Fibroblast of skin of right biceps (primary cell): ENCODE results near the gene UGT3A2.
"Not testable (repeated sequence)": the region's sequence is repeated elsewhere in the genome, so short reads cannot be mapped to it uniquely, and the experiment has no call there.

Source experiments
- DNase-seq: peaks from one replicate; pipeline ENCODE4 v3.0.0-alpha.2; 2013

UGT3A2 gene

DNA sequence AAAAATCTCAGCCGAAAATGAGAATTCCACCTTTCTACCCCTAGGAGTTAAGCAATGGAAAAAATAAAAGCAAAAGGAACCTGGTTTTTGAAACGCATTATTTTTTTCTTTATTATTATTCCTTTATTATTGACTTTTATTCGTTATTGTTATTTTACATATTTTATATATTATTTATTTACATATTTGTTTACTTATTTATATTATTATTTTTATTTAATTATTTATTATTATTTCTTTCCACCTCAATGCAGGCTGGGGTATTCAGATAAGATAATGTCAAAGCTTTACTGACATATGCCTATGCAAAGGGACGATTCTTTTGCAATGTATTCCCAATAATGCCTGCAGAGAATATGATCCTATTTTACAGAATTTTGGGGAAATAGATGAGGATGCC is 16.7 kb downstream of the UGT3A2 start:
- no peak for DNase-seq

DNA sequence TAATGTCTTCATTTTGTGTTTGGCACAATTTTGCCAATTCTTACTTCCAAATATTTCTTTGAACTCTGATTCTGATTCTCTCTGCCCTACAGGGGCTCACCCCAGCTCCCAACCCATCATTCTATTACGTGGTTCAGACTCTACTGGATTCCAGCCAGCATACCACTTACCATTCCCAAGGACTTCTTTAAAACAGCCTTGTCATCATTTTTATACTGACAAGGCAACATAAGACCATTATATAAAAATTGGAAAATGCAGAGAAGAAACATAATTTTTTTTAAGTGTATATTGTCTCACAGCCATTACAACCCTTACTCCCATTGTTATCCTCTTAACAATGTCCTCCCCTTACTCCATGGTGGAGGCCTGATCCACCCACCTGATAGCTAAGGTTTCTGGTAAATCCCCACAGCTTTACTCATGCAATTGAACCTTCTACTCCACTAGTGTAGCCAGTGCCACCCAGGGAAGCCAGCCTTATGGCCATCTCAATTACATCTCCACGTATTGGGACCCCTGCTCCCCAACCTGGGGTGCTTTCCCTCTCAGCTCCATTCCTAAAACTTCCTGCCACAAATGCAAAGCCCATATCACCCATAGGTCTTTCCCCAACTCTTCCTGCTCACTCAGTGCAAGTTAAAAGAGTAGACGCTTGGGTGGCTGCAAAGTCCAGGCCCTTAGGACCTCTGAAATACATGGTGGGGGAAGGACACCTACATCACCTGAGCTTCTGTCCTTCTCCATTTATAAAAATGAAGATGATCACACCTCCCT is 19.1 kb downstream of the UGT3A2 start:
- DNase-seq: no peak

DNA sequence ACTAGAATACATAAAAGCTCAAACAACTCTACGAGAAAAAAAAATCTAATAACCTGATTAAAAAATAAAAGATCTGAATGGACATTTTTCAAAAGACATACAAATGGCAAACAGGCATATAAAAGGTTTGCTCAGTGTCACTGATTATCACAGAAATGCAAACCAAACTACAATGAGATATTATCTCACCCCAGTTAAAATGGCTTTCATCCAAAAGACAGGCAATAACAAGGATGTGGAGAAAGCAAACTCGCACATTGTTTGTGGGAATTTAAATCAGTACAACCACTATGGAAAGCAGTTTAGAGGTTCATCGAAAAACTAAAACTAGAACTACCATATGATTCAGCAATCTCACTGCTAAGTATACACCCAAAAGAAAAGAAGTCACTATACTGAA is 20.8 kb downstream of the UGT3A2 start:
- no peak for DNase-seq

DNA sequence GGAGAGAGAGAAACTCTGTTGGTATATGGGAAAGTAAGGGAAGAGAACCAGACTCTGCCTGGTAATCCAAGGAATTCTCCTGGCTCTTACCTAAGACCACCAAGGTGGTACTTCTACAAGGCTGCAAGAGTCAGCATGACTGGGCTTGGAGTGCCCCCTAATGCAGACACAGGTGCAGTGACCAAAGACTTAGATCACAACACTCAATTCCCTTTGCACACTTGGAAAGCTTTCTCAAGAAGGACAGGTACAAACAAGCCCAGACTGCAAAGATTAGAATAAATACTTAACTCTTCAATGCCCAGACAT is 25.2 kb downstream of the UGT3A2 start:
- no peak for DNase-seq

DNA sequence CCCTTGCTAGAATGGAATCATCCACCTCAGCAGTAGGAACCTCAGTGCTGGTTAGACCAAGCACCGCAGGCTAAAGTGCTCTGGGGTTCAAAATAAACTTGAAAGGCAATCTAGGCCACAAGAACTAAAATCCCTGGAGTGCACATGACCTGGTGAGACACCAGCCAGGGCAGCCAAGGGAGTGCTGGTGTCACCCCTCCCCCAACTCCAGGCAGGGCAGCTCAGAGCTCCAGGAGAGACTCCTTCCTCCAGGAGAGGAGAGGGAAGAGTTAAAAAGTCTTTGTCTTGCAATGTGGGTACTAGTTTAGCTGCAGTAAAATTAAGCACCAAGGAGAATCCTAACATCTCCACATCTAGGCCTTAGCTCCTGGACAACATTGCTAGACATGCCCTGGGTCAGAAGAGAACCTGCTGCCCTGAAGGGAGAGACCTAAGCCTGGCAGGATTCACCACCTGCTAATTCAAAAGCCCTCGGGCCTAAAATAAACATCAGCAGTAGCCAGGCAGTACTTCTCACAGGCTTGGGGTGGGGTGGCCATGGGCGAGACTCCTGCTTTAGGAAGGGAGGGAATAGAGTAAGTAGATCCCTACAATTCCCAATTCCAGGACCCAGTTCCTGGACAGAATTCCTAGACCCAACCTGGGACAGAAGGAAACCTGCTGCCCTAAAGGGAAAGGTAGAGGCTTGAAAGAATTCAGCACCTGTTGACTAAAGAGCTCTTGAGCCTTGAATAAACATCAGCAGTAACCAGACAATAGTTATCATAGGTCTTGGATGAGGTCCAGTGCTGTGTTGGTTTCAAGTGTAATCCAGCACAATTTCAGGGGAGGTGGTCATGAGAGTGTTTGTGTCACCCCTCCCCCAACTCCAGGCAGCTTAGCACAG is 25.8 kb downstream of the UGT3A2 start:
- no peak for DNase-seq

DNA sequence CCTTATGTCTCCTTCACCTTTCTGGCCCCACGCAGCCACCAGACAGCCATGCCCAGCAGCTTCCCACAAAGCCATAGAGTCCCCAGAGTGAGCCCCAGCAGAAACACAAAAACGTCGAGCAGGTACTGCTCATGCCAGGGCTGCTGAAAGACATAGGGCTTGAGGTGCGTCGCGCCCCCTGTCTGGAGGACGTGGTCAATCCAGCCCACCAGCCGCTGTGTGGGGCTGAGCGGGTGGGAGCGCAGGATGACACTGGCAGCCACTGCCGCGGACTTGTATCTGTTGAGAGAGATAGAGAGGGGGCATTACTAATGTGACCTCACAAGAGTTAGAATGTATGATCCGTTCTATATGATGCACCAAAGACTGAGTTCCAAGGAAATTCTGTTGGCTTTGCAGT is 31.0 kb downstream of the UGT3A2 start:
- DNase-seq: no peak

DNA sequence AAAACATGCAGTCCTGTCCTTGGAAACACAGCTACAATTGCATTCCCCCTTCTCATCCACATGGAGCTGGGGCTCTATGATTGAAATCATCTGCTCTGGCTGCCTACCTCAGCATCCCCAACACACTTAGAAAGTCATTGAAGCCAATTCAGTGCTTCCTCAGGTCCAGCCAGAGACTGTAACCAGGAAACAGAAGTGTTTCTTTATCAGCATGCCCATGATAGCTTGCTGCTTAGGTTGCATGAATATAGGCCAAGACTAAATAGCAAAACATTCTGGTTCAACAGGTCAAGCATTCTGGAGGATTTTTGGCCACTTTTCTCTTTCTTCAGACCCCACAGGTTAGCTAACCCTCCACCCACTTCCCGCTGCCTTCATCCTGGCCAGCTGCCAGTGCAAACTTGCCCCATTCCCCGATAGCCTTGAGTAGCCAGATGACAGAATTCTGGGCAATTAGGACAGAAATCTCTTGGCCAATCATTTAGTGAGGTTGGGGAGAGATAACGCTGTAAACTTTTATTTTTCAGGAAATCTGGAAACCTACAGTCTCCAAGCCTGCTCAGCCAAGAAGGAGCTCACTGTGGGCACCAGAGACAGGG is 32.0 kb downstream of the UGT3A2 start:
- DNase-seq: not testable (repeated sequence)

DNA sequence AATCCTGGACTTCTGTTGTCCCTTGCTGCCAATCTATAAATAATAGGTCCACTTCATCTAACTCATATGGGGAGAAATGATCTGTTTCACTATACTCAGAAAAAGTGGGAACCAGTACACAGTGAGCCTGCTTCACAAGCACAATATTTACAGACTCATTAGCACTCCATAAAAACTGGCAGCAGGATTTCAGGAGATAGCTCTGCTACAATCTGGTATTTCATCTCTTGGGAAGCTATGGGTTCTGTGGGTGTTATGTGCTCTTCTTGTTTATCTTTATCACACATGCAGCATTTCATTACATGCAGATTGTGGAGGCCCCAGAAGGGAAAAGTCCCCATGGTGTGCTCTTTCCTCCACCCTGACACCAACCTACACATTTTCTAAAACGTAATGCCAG is 33.2 kb downstream of the UGT3A2 start:
- DNase-seq: no peak

DNA sequence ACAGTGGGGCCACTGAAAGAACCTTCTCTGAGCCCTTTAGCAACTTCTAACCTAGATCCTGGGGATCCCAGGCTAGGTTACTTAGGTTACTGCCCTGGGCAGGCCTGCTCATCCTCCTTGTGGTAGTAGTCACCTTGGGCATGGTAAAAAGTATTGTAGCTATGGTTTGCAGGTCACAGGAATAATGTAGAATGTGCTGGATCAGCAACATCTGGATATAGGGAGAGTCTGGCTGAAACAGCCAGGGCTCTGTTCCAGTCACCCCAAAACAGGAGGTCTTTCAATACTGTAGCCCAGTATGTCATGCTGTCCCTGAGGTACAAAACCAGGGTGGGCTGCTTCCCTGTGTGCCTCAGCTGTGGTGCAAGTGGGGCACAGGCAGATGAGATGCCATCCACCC is 33.6 kb downstream of the UGT3A2 start:
- DNase-seq: no peak

DNA sequence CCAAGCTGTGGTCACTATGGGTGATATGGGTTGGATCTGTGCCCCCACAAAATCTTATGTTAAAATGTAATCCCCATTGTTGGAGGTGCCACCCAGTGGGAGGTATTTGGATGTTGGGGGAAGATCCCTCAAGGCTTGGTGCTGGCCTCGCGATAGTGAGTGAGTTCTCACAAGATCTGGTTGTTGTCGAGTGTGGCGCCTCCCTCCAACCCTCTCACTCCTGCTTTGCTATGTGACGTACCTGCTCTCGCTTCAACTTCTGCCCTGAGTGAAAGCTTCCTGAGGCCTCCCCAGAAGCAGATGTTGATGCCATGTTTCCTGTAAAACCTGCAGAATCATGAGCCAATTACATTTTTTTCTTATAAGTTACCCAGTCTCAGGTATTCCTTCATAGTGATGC is 35.5 kb downstream of the UGT3A2 start:
- DNase-seq: no peak

DNA sequence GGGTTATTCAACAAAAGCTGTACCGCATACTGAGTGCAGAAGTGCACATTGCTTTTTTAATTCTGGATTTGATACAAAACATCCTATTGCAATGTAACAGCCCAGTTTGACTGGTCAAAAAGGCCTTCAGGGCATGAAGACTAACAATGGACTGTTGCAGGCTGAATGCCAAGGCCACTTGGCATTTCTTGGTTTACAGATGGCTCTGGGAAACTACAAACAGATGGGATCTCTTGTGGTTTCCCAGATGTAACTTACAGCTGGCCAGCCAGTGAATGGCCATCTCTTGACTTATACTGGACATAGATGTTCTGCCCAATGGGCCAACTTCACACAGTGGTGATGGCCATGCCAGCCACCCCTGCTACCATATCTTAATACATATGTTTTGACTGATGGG is 36.8 kb downstream of the UGT3A2 start:
- DNase-seq: no peak

DNA sequence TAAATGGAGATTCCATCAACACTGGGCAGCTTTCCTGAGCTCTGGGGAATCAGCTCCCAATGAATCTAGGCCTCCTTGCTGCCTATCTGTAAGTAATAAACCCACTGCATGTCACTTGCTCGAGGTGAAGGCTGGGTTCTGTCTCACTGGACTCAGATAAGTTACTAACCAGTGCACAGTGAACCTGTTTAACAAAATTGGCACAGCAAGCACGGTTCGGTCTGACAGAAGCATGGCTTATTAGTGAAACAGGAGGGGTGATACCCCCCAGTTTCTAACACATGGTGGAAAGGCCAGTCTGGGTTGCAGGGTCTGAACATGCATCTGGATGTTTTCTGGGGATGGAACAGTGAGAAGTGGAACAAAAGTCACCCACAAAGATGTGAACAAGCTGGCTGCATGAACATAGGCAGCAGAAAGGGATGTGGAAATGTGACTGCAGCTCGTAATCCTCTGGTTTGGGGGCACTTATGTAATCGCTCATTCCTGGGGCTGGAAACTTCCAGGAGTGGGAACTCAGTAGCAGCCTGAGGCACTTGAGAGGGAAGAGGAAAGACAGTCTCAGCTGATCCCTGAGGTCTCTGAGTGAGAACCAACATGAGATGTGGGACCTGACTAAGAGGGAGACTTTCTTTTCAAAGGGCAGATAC is 37.7 kb downstream of the UGT3A2 start:
- no peak for DNase-seq

DNA sequence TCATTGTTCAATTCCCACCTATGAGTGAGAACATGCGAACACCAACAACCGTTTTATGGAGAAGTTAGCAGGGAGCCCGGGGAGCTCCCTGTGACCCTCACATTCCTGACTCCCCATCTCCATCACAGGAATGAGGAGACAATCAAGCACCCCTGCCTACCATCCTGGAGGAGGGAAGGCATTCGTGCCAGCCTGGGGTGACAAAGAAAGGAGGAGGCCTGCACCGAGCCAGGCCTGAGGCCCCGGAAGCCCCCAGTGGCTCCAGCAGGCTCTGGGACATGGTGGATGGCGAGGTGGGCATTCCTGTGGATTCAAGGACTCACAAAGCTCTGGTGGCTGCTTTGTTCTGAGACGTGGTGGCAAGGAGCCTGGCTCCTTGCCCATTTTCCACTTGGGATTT is 39.0 kb downstream of the UGT3A2 start:
- no peak for DNase-seq

DNA sequence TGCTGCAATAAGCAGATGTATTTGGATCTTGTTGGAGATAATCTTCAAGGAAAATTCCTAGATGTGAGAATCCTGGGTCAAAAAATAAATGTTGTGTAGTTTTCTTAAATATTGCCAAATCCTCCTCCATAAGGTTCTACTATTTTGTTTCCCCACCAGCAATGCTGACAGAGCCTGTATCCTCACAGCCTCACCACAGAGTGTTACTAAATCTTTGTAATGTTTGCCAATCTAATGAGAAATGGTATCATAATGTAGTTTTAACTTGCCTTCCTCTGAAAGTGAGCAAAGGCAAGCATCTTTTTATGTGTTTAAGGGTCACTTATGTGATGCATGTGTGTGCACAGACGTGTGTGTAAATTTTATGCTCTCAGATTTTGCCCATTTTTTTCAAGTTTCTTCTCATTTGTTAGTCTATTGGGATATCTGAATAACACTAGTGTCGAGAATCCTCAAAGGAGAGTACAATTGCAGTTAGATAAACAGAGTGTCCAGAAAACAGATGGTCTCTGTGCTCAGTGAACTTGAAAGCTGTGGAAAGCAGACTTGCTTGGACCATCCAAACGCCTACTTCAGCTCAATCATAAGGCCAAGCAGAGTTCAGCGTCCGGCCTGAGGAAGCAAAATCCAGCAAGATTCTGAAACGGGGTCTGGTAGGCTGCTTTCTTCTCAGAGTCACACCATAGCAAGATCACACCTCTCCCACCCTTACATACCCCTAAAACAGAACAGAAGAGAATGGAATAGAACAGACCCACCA is 39.8 kb downstream of the UGT3A2 start:
- DNase-seq: no peak

DNA sequence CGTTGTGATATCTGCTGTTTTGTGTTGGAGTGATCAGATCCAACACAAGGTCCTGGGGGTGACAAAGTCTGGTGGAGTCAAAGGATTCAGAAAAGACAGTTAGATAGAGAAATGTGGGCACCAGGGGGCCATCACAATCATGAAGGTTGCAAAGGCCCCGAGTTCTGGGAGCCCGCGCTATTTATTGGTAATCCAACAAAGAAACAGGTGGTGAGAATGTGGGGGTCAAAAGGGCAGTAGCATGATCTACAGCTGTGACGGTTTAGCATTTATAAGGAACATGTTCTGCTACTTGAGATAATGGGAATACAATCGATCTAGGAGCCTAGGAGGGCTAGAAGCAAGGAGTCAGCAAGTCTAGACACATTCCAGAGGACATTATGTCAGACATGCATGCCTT is 44.4 kb downstream of the UGT3A2 start:
- not testable (repeated sequence) for DNase-seq

DNA sequence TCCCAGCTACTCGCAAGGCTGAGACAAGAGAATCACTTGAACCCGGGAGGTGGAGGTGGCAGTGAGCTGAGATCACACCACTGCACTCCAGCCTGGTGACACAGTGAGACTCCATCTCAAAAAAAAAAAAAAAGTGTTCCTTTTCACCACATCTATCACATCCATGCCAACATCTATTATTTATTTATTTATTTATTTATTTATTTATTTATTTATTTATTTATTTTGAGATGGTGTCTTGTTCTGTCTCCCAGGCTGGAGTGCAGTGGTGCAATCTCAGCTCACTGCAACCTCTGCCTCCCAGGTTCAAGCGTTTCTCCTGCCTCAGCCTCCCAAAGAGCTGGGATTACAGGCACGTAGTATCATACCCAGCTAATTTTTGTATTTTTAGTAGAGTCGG is 47.1 kb downstream of the UGT3A2 start:
- not testable (repeated sequence) for DNase-seq

DNA sequence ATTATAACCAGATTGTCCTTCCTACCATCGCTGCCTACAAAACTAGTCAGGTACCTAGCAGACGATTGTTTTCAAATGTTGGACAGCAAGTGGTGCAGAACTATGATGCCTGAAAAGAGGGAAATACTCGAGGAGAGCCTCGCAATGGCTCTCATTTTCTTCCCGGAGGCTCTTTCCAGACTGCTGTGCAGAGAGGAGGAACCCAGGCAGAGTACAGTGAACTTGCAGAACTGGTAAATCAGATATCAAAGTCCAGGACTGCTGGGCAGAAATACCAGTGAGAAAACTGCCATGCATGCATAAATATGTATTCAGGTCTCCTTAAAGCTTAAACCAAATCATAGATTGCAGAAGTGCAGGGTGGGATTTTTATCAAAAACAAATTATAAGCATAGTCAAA is 49.1 kb downstream of the UGT3A2 start:
- no peak for DNase-seq

DNA sequence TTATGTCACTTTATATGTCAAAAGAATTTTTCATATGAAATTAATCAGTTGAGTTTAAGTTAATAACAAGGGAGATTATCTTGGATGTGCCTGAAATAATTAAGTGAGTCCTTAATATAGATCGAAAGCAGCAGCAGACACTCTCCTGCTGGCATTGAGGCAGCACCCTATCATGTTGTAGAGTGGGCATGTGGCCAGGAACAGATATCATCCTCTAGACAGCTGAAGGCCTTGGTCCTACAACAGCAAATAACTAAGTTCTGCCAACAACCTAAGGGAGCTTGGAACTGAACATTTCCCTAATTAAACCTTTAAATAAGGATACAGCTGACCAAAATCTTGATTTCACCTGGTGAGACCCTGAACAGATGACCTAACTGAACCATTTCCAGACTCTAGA is 49.7 kb downstream of the UGT3A2 start:
- no peak for DNase-seq

DNA sequence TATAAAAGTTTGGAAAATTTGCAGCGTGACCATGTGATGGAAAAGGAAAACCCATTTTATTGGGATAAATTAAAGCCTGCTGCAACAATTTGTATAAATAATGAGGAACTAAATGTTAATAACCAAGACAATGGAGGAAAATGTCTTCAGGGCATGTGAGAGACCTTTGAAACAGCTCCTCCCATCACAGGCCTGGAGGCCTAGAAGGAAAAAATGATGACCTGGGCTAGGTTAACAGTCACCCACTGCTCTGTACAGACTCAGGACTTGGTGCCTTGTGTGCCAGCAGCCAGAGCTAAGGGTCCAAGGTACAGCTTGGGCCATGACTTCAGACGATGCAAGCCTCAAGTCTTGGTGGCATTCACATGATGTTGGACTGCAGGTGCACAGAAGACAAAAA is 53.5 kb downstream of the UGT3A2 start:
- no peak for DNase-seq

DNA sequence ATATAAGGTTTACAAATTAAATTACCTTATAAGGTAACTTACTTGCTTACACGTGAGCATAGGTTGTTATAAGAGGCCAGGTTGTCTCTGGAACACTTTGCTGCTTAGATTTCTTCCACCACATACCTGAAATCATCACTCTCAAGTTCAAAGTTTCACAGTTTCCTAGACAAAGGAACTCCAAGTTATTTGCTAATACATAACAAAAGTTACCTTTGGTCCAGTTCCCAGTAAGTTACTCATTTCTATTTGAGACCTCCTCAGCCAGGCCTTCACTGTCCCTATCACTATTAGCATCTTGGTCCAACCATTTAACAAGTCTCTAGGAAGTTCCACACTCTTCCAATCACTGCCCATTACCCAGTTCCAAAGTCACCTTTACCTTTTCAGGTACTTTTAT is 57.0 kb downstream of the UGT3A2 start:
- no peak for DNase-seq

DNA sequence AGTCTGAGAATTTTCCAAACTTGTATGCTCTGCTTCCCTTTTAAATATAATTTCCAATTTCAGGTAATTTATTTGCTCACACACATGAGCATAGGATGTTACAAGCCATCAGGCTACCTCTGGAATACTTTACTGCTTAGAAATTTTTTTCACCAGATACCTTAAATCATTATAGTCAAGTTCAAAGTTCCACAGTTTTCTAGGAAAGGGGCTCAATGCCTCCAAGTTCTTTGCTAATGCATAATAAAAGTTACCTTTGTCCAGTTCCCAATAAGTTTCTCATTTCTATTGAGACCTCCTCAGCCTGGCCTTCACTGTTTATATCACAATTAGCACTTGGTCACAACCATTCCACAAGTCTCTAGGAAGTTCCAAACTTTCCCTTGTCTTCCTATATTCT is 59.3 kb downstream of the UGT3A2 start:
- DNase-seq: no peak

DNA sequence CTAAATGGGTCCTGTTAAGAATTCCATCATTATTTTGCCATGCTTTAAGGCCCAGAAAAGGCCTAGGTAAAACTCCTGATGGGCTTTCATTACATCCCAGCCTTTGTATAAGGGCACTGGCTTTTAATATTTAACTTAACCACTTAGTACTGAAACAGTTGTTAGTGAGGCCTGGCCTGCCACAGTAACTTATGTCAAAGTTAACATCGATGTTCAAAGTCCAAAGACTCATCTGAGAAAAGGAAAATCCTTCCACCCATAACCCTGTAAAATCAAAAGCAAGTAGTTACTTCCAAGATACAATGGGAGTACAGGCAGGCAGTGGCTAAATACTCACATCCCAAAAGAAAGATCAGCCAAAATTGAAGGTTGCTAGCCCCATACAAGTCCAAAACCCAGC is 60.5 kb downstream of the UGT3A2 start:
- DNase-seq: no peak

DNA sequence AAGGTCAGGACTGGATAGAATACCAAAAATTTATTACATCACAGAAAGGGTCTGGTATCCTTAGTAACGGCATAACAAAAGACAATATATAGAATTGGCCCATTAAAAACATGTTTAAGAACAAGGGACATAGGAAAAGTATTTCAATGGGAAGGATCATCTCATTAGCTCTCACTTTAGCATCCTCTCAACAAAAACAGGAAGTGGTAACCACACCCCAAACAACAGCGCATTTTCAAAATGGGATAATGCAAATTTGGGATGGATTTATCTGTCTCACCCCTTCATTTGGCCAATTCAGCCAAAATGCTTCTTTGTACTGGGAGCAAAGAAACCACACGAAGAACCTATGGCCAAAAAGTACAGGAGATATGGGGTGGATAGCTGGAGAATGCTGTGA is 65.7 kb downstream of the UGT3A2 start:
- no peak for DNase-seq
